GM12878 (cell line): ENCODE data around the gene TRMT10C. TPM values are rescaled to one million over a fixed set of nuclear protein-coding genes. Genes with fewer than 3 reads are reported as not detected.

ENCODE experiments used
- BCLAF1 ChIP-seq: fragments of 450-650 bp; IDR thresholded peaks from 2 replicates; pipeline ENCODE4 v1.6.1; 2017; ENCODE audit warnings: antibody characterized with exemption, mild to moderate bottlenecking, moderate library complexity
- BMI1 ChIP-seq: fragments of 450-650 bp; IDR thresholded peaks from 2 replicates; pipeline ENCODE4 v1.6.1; 2016; ENCODE audit warnings: mild to moderate bottlenecking, moderate library complexity, borderline replicate concordance
- GABPA ChIP-seq: IDR thresholded peaks from 2 replicates; pipeline ENCODE4 v1.6.1; 2014; ENCODE audit warnings: antibody characterized with exemption, low read depth, mild to moderate bottlenecking, inconsistent platforms
- GATAD2B ChIP-seq: fragments of 450-650 bp; conservative IDR thresholded peaks from 2 replicates; pipeline ENCODE4 v1.6.1; 2017; ENCODE audit warnings: low read depth, mild to moderate bottlenecking, moderate library complexity
- IRF4 ChIP-seq: IDR thresholded peaks from 2 replicates; pipeline ENCODE4 v1.6.1; 2011; ENCODE audit warnings: low read depth, low read length
- KDM1A ChIP-seq: fragments of 200-600 bp; sonication (generic); IDR thresholded peaks from 2 replicates; pipeline ENCODE4 v1.6.1; 2016; ENCODE audit warnings: borderline replicate concordance
- KLF5 ChIP-seq: fragments of 450-650 bp; IDR thresholded peaks from 2 replicates; pipeline ENCODE4 v1.6.1; 2014; ENCODE audit warnings: mild to moderate bottlenecking; ENCODE audit not compliant: partially characterized antibody
- MEF2A ChIP-seq: IDR thresholded peaks from 2 replicates; pipeline ENCODE4 v1.6.1; 2011; ENCODE audit warnings: low read depth, mild to moderate bottlenecking, low read length, moderate library complexity; ENCODE audit not compliant: insufficient read depth
- MTA3 ChIP-seq: IDR thresholded peaks from 2 replicates; pipeline ENCODE4 v1.6.1; 2012; ENCODE audit warnings: low read length, inconsistent platforms, borderline replicate concordance
- MXI1 ChIP-seq: fragments of 150-350 bp; IDR thresholded peaks from 2 replicates; pipeline ENCODE4 v1.6.1; 2011; ENCODE audit warnings: low read depth, mild to moderate bottlenecking, inconsistent platforms, low read length, improper control_type of control experiment
- NFYB ChIP-seq: IDR thresholded peaks from 2 replicates; pipeline ENCODE4 v1.6.1; 2011; ENCODE audit warnings: low read depth, mild to moderate bottlenecking, low read length, improper control_type of control experiment, moderate library complexity; ENCODE audit not compliant: insufficient read depth
- NR2F1 ChIP-seq: fragments of 450-650 bp; conservative IDR thresholded peaks from 2 replicates; pipeline ENCODE4 v1.6.1; 2017; ENCODE audit warnings: mild to moderate bottlenecking
- RFX5 ChIP-seq: IDR thresholded peaks from 2 replicates; pipeline ENCODE4 v1.6.1; 2011; ENCODE audit warnings: low read depth, low read length, improper control_type of control experiment
- SMAD5 ChIP-seq: IDR thresholded peaks from 2 replicates; pipeline ENCODE4 v1.6.1; 2016; ENCODE audit warnings: antibody characterized with exemption, low read depth
- STAT1 ChIP-seq: fragments of 450-650 bp; conservative IDR thresholded peaks from 2 replicates; pipeline ENCODE4 v1.6.1; 2014; ENCODE audit warnings: antibody characterized with exemption, mild to moderate bottlenecking
- TCF7 ChIP-seq: IDR thresholded peaks from 2 replicates; pipeline ENCODE4 v1.6.1; 2014; ENCODE audit warnings: antibody characterized with exemption, borderline replicate concordance
- WRNIP1 ChIP-seq: IDR thresholded peaks from 2 replicates; pipeline ENCODE4 v1.6.1; 2011; ENCODE audit warnings: low read depth, low read length, improper control_type of control experiment, borderline replicate concordance
- ZBTB40 ChIP-seq: fragments of 450-650 bp; IDR thresholded peaks from 2 replicates; pipeline ENCODE4 v1.6.1; 2016; ENCODE audit warnings: mild to moderate bottlenecking, moderate library complexity, borderline replicate concordance
- ZNF622 ChIP-seq: fragments of 450-650 bp; IDR thresholded peaks from 2 replicates; pipeline ENCODE4 v1.6.1; 2017; ENCODE audit warnings: mild to moderate bottlenecking, inconsistent platforms
- polyA plus RNA-seq, 11 experiments: library from polyadenylated mRNA; depleted of rRNA in 4 of 11; unstranded in 6 of 11; stranded (reverse) in 5 of 11; fragments of >200 nt; fragmentation: Nextera tagmentation in 4 of 11; fragmentation: Illumina TruSeq in 1 of 11; extraction: Ambion mirVana in 4 of 11; extraction: Trizol in 1 of 11; gene quantifications; 1 replicate in 1 of 11; 2 replicates in 10 of 11; pipeline versions ENCODE4 v1.2.1 to v1.2.3, GENCODE V29; 2011 to 2016; ENCODE audit warnings: inconsistent platforms in 2 of 11, missing spikeins in 2 of 11, low read depth in 1 of 11
- total RNA-seq, 4 experiments: library from RNA; depleted of rRNA in 3 of 4; stranded (reverse); fragments of >200 nt in 3 of 4; fragmentation: Illumina TruSeq in 1 of 4; extraction: Trizol in 1 of 4; gene quantifications; 2 replicates each; pipeline versions ENCODE4 v1.2.1 to v1.2.3, GENCODE V29; 2013 to 2021
- TF ChIP-seq, protein P1 (sequence below): fragments of 450-650 bp; IDR thresholded peaks from 2 replicates; pipeline ENCODE4 v1.6.1; 2017; ENCODE audit warnings: mild to moderate bottlenecking, moderate library complexity

Gene TRMT10C
- total and polyA plus RNA-seq, 10 of the 15 experiments (the other 5 are each of a cell fraction or from before 2014, with no cell fraction given), result 33.0 to 82.1 (median 47.1) TPM

GRCh38 chr3:101561630-101562328 is at the start of gene TRMT10C (continued):
- TF ChIP-seq, protein P1, sequence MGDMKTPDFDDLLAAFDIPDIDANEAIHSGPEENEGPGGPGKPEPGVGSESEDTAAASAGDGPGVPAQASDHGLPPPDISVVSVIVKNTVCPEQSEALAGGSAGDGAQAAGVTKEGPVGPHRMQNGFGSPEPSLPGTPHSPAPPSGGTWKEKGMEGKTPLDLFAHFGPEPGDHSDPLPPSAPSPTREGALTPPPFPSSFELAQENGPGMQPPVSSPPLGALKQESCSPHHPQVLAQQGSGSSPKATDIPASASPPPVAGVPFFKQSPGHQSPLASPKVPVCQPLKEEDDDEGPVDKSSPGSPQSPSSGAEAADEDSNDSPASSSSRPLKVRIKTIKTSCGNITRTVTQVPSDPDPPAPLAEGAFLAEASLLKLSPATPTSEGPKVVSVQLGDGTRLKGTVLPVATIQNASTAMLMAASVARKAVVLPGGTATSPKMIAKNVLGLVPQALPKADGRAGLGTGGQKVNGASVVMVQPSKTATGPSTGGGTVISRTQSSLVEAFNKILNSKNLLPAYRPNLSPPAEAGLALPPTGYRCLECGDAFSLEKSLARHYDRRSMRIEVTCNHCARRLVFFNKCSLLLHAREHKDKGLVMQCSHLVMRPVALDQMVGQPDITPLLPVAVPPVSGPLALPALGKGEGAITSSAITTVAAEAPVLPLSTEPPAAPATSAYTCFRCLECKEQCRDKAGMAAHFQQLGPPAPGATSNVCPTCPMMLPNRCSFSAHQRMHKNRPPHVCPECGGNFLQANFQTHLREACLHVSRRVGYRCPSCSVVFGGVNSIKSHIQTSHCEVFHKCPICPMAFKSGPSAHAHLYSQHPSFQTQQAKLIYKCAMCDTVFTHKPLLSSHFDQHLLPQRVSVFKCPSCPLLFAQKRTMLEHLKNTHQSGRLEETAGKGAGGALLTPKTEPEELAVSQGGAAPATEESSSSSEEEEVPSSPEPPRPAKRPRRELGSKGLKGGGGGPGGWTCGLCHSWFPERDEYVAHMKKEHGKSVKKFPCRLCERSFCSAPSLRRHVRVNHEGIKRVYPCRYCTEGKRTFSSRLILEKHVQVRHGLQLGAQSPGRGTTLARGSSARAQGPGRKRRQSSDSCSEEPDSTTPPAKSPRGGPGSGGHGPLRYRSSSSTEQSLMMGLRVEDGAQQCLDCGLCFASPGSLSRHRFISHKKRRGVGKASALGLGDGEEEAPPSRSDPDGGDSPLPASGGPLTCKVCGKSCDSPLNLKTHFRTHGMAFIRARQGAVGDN, result peak; percentile 87
- TF ChIP-seq KDM1A (no peak), RFX5 (no peak), GABPA (peak; percentile 99), BCLAF1 (no peak), ZBTB40 (peak; percentile 97), IRF4 (no peak; the same call in 1 of the 2 replicates), WRNIP1 (no peak), STAT1 (no peak), MEF2A (no peak), MXI1 (peak; percentile 78), KLF5 (peak; percentile 69), MTA3 (no peak), ZNF622 (no peak), NR2F1 (0 out of 2 replicates have a peak, but pooled peaks have one; percentile 30), BMI1 (no peak), GATAD2B (no peak), SMAD5 (peak; percentile 93), TCF7 (0 out of 2 replicates have a peak, but pooled peaks have one; percentile 35), NFYB (peak; percentile 64; the same call in 1 of the 2 replicates)
